ENCODE data around the gene YAP1.

DNA sequence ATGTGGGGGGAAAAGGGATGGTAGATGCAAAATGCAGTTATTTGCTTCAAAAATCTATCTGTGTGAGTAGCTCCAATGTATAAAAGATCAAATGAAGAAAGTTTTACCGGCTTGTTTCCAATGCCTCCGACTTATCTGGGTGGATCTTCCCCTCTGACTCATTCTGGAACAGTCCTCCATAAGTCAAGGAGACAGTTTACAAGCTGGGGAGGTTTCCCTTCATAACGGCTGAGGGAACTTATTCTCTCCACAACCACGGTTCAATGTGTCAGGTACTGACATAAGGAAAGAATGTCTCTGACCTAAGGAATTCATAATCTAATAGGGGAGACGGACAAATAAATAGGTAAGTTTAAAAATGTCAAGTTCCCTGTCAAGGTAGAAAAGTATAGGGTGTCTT is 157.4 kb downstream of the YAP1 start:
- TF ChIP-seq, protein P1, sequence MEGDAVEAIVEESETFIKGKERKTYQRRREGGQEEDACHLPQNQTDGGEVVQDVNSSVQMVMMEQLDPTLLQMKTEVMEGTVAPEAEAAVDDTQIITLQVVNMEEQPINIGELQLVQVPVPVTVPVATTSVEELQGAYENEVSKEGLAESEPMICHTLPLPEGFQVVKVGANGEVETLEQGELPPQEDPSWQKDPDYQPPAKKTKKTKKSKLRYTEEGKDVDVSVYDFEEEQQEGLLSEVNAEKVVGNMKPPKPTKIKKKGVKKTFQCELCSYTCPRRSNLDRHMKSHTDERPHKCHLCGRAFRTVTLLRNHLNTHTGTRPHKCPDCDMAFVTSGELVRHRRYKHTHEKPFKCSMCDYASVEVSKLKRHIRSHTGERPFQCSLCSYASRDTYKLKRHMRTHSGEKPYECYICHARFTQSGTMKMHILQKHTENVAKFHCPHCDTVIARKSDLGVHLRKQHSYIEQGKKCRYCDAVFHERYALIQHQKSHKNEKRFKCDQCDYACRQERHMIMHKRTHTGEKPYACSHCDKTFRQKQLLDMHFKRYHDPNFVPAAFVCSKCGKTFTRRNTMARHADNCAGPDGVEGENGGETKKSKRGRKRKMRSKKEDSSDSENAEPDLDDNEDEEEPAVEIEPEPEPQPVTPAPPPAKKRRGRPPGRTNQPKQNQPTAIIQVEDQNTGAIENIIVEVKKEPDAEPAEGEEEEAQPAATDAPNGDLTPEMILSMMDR (IDR thresholded peaks at IDR 0.05; ENCODE audit: poor library complexity), result no peak
- TF ChIP-seq EZH2 (IDR thresholded peaks at IDR 0.05; ENCODE audit: borderline replicate concordance), result no peak
